IMR-90 (cell line): ENCODE measurements around the gene NEK6. TPM values are rescaled to one million over a fixed set of nuclear protein-coding genes. Genes with fewer than 3 reads are reported as not detected.

Experiments
- ATAC-seq: fragments of 200-7000 bp; cut with Tn5 transposase; 2 replicates; pipeline ENCODE4 v1.9.1; 2020; ENCODE audit warnings: low read depth, mild to moderate bottlenecking, moderate library complexity
- BruUV-seq: library from RNA; stranded (reverse); fragments of 400-500 nt; replicated peaks from 2 replicates; lab custom pipeline; 2021; lab: Mats Ljungman, UMichigan
- CTCF ChIA-PET: fragments of 300-600 bp; formaldehyde crosslinking; extraction: SDS; loops from one replicate; lab custom pipeline; 2021; ENCODE audit warnings: antibody characterized with exemption; lab: Yijun Ruan, JAX
- POLR2A ChIA-PET: fragments of 300-600 bp; sonication (Branson Sonifier 250); formaldehyde crosslinking; loops from one replicate; lab custom pipeline; 2022; ENCODE audit warnings: antibody characterized with exemption; ENCODE audit not compliant: unreplicated experiment; lab: Charles Lee
- DNase-seq: peaks from one replicate; pipeline ENCODE4 v3.0.0; 2013
- H2AFZ ChIP-seq: replicated peaks from 2 replicates; pipeline ENCODE3; 2013; ENCODE audit warnings: low read length, mild to moderate bottlenecking; ENCODE audit not compliant: poor library complexity
- H2AK5ac ChIP-seq: 2 replicates; pipeline ENCODE4 v1.6.1; 2013; ENCODE audit warnings: low read depth, low read length, inconsistent platforms
- H2AK9ac ChIP-seq: replicated peaks from 2 replicates; pipeline ENCODE3; 2013; ENCODE audit warnings: mild to moderate bottlenecking, low read depth, low read length, moderate library complexity; ENCODE audit not compliant: poor library complexity
- H2BK120ac ChIP-seq: 2 replicates; pipeline ENCODE4 v1.6.1; 2013; ENCODE audit warnings: low read depth, low read length, inconsistent platforms
- H2BK15ac ChIP-seq: 3 replicates; pipeline ENCODE4 v1.6.1; 2013; ENCODE audit warnings: low read depth, low read length, inconsistent platforms
- H2BK20ac ChIP-seq: 2 replicates; pipeline ENCODE4 v1.6.1; 2013; ENCODE audit warnings: low read depth, mild to moderate bottlenecking, inconsistent platforms, low read length, moderate library complexity
- H2BK5ac ChIP-seq: 2 replicates; pipeline ENCODE4 v1.6.1; 2013; ENCODE audit warnings: mild to moderate bottlenecking, low read depth, low read length, inconsistent platforms; ENCODE audit not compliant: poor library complexity, severe bottlenecking
- H3K14ac ChIP-seq: replicated peaks from 2 replicates; pipeline ENCODE4 v1.6.1; 2013; ENCODE audit warnings: low read depth, low read length, inconsistent platforms
- H3K18ac ChIP-seq: 2 replicates; pipeline ENCODE4 v1.6.1; 2013; ENCODE audit warnings: low read depth, low read length, control low read depth
- H3K23ac ChIP-seq: 2 replicates; pipeline ENCODE4 v1.6.1; 2013; ENCODE audit warnings: low read depth, low read length, inconsistent platforms
- H3K27ac ChIP-seq: 2 replicates; pipeline ENCODE4 v1.5.1; 2013; ENCODE audit warnings: mild to moderate bottlenecking, control low read depth, low read length; ENCODE audit not compliant: insufficient read depth
- H3K27me3 ChIP-seq: 2 replicates; pipeline ENCODE4 v1.6.1; 2013; ENCODE audit warnings: low read length; ENCODE audit not compliant: control insufficient read depth, insufficient read depth
- H3K36me3 ChIP-seq: 2 replicates; pipeline ENCODE4 v1.6.1; 2013; ENCODE audit warnings: low read length, mixed read lengths; ENCODE audit not compliant: control insufficient read depth, insufficient read depth
- H3K4ac ChIP-seq: 2 replicates; pipeline ENCODE4 v1.6.1; 2013; ENCODE audit warnings: low read depth, low read length, inconsistent platforms
- H3K4me1 ChIP-seq: 2 replicates; pipeline ENCODE4 v1.6.1; 2013; ENCODE audit warnings: low read length, mixed read lengths; ENCODE audit not compliant: control insufficient read depth, insufficient read depth
- H3K4me2 ChIP-seq: 2 replicates; pipeline ENCODE4 v1.6.1; 2013; ENCODE audit warnings: low read depth, mild to moderate bottlenecking, control low read depth, low read length, moderate library complexity
- H3K4me3 ChIP-seq: 2 replicates; pipeline ENCODE4 v1.5.1; 2013; ENCODE audit warnings: low read depth, mild to moderate bottlenecking, control low read depth, low read length, moderate library complexity; ENCODE audit not compliant: insufficient read depth
- H3K56ac ChIP-seq: 2 replicates; pipeline ENCODE4 v1.6.1; 2013; ENCODE audit warnings: low read length, inconsistent platforms; ENCODE audit not compliant: insufficient read depth; ENCODE audit errors: extremely low read depth
- H3K79me1 ChIP-seq, 2 experiments: 2 replicates each; pipeline ENCODE4 v1.6.1; 2013; ENCODE audit warnings: low read length in 2 of 2, inconsistent platforms in 1 of 2, low read depth in 1 of 2
- H3K9ac ChIP-seq: 2 replicates; pipeline ENCODE4 v1.6.1; 2013; ENCODE audit warnings: low read depth, low read length, control low read depth
- H3K9me1 ChIP-seq: 2 replicates; pipeline ENCODE4 v1.6.1; 2013; ENCODE audit warnings: low read length, inconsistent platforms; ENCODE audit not compliant: insufficient read depth
- H3K9me3 ChIP-seq: 2 replicates; pipeline ENCODE4 v1.6.1; 2013; ENCODE audit warnings: low read length; ENCODE audit not compliant: control insufficient read depth, insufficient read depth
- H4K20me1 ChIP-seq: 2 replicates; pipeline ENCODE4 v1.6.1; 2013; ENCODE audit warnings: low read length, inconsistent platforms; ENCODE audit not compliant: insufficient read depth
- H4K5ac ChIP-seq: 2 replicates; pipeline ENCODE4 v1.6.1; 2013; ENCODE audit warnings: mild to moderate bottlenecking, low read depth, low read length, control low read depth
- H4K8ac ChIP-seq, 2 experiments: 2 replicates each; pipeline ENCODE4 v1.6.1; 2013; ENCODE audit warnings: low read depth in 2 of 2, low read length in 2 of 2, control low read depth in 1 of 2, inconsistent platforms in 1 of 2
- H4K91ac ChIP-seq: 2 replicates; pipeline ENCODE4 v1.6.1; 2013; ENCODE audit warnings: low read depth, low read length, inconsistent platforms; ENCODE audit not compliant: insufficient read depth
- BHLHE40 ChIP-seq: fragments of 150-350 bp; IDR thresholded peaks from 2 replicates; pipeline ENCODE4 v1.6.1; 2016; ENCODE audit warnings: mild to moderate bottlenecking, low read depth, low read length
- CEBPB ChIP-seq: IDR thresholded peaks from 2 replicates; pipeline ENCODE4 v1.6.1; 2012; ENCODE audit warnings: low read depth, low read length, improper control_type of control experiment
- CHD1 ChIP-seq: IDR thresholded peaks from 2 replicates; pipeline ENCODE4 v1.6.1; 2012; ENCODE audit warnings: low read depth, low read length, improper control_type of control experiment
- POLR2A ChIP-seq: IDR thresholded peaks from 2 replicates; pipeline ENCODE4 v1.6.1; 2012; ENCODE audit warnings: mild to moderate bottlenecking, low read depth, low read length
- RAD21 ChIP-seq: IDR thresholded peaks from 2 replicates; pipeline ENCODE4 v1.6.1; 2012; ENCODE audit warnings: low read length, improper control_type of control experiment
- RCOR1 ChIP-seq: IDR thresholded peaks from 2 replicates; pipeline ENCODE4 v1.6.1; 2012; ENCODE audit warnings: mild to moderate bottlenecking, low read length, improper control_type of control experiment; ENCODE audit not compliant: insufficient replicate concordance
- WGBS, 2 experiments: methylation state at CpG; one replicate each; pipeline versions ENCODE4 v1.1.5 to v1.1.7; 2013; ENCODE audit warnings: missing lambda C conversion rate in 2 of 2; ENCODE audit not compliant: insufficient read length in 1 of 2; ENCODE audit errors: extremely low coverage in 2 of 2; 5-methylcytosine and 5-hydroxymethylcytosine counted together
- dilution Hi-C: fragments of 300-500 bp; cut with HindIII; formaldehyde crosslinking; loops from one replicate; pipeline ENCODE4 v1.14.3; 2018; ENCODE audit warnings: low sequenced_read_pairs; ENCODE audit not compliant: unreplicated experiment
- in situ Hi-C: fragments of 300-500 bp; cut with MboI; formaldehyde crosslinking; loops from 3 replicates; pipeline ENCODE4 v1.14.3; 2019; ENCODE audit warnings: low sequenced_read_pairs, inconsistent platforms, mixed read lengths
- intact Hi-C: fragments of 100-400 bp; cut with micrococcal nuclease; formaldehyde crosslinking; loops from 2 replicates; pipeline ENCODE4 v1.10.0; 2022
- polyA plus RNA-seq, 3 experiments: library from polyadenylated mRNA; depleted of rRNA; stranded (reverse); fragments of >200 nt; gene quantifications; 2 replicates each; pipeline ENCODE4 v1.2.3, GENCODE V29; 2012; ENCODE audit warnings: low replicate concordance in 1 of 3
- total RNA-seq: library from RNA; depleted of rRNA; stranded (reverse); fragments of >200 nt; gene quantifications from 2 replicates; pipeline ENCODE4 v1.2.3, GENCODE V29; 2012
- TF ChIP-seq, protein P1 (sequence below): fragments of 150-350 bp; IDR thresholded peaks from 2 replicates; pipeline ENCODE4 v1.6.1; 2017; ENCODE audit warnings: mild to moderate bottlenecking, antibody characterized with exemption, low read length, low read depth

NEK6 gene
- total and polyA plus RNA-seq, 2 of the 4 experiments (the other 2 are of a cell fraction), result 79.9 to 112 TPM

DNA sequence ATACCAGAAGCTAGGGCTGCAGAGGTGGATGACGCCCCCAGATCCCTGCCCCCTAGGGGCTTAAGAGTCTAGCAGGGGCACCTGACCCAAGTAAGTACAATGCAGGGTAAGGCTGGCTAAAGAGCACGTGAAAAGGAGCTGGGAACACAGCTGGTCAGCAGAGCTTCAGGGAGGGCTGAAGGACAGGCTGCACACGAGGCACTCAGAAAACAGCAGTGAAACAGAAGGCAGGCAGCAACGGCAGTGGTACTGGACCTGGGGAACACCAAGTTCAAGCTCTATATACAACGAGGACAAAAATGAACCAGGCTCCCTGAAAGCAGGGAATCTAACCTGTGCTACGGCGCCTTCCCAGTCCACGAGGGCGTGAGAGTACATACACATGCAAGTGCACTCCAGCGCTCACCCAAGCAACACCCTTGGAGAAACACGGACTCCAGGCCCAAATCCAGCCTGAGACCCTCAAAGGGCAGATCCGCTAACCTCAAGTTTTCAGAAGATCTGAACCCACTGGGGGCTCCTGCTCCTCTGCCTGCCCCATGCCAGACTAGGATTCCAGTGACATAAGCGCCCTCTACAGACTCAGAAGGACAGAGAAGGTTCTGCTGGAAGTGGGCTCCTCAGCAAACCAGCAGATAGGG lies 100.1 kb downstream of the NEK6 start:
- no peak overlapping the region for H2AK5ac ChIP-seq
- H3K27me3 ChIP-seq, result no peaks in the 10 kb centered on the region
- no peak overlapping the region for H3K56ac ChIP-seq
- H2AK9ac ChIP-seq, result no peak overlapping the region
- no peak overlapping the region for H3K4ac ChIP-seq
- no peak overlapping the region for H4K91ac ChIP-seq
- POLR2A ChIA-PET, result no interaction called here
- H3K4me1 ChIP-seq, result peaks cover 18% of the 10 kb centered on the region
- dilution Hi-C loops, result no loop called here
- DNase-seq, result no peak
- peaks cover 34 to 96% of the 10 kb centered on the region in 2 experiments for H3K79me1 ChIP-seq
- no peak overlapping the region for H3K27ac ChIP-seq
- H3K4me2 ChIP-seq, result no peak overlapping the region
- peaks cover 48% of the 10 kb centered on the region for H3K36me3 ChIP-seq
- H2BK20ac ChIP-seq, result no peak overlapping the region
- ATAC-seq, result peak; percentile 5; the same call in 1 of the 2 replicates
- no peak overlapping the region for H3K4me3 ChIP-seq
- no peak overlapping the region for H3K23ac ChIP-seq
- no peak overlapping the region; the same call in 1 of the 2 replicates for H3K14ac ChIP-seq
- no peak overlapping the region for H2BK120ac ChIP-seq
- peaks cover 89% of the 10 kb centered on the region for H4K20me1 ChIP-seq
- no peak overlapping the region for H2BK5ac ChIP-seq
- no peak overlapping the region for H4K8ac ChIP-seq
- H3K9ac ChIP-seq, result no peak overlapping the region
- H4K5ac ChIP-seq, result no peak overlapping the region
- TF ChIP-seq CEBPB (no peak), POLR2A (no peak), RAD21 (no peak), BHLHE40 (no peak), RCOR1 (no peak), CHD1 (no peak)
- TF ChIP-seq, protein P1, sequence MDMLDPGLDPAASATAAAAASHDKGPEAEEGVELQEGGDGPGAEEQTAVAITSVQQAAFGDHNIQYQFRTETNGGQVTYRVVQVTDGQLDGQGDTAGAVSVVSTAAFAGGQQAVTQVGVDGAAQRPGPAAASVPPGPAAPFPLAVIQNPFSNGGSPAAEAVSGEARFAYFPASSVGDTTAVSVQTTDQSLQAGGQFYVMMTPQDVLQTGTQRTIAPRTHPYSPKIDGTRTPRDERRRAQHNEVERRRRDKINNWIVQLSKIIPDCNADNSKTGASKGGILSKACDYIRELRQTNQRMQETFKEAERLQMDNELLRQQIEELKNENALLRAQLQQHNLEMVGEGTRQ, result no peak
- TSS peak; percentile 9 for BruUV-seq
- H3K18ac ChIP-seq, result no peak overlapping the region
- intact Hi-C loops, result no loop called here
- CTCF ChIA-PET, result no interaction called here
- WGBS, 2 experiments, result 81% methylated on average over 9 of the region's 13 CpGs; no CpG with 5 or more reads in 1 of the 2 experiments
- in situ Hi-C loops, result no loop called here
- H2BK15ac ChIP-seq, result no peak overlapping the region
- no peaks in the 10 kb centered on the region for H3K9me3 ChIP-seq
- H3K9me1 ChIP-seq, result peaks cover 49% of the 10 kb centered on the region
- H2AFZ ChIP-seq, result peak overlapping the region; percentile 2
